AG04450 (cell line): ENCODE data around the gene ARHGAP9. TPM values are rescaled to one million over a fixed set of nuclear protein-coding genes. Genes with fewer than 3 reads are reported as not detected.

Experiments used
- CTCF ChIA-PET: fragments of 300-600, 350-600 bp; formaldehyde crosslinking; extraction: SDS; loops from one replicate; lab custom pipeline; 2022; ENCODE audit warnings: antibody characterized with exemption, inconsistent platforms; lab: Charles Lee
- POLR2A ChIA-PET: fragments of 350-600 bp; formaldehyde crosslinking; extraction: SDS; loops from one replicate; lab custom pipeline; 2021; ENCODE audit warnings: antibody characterized with exemption, inconsistent platforms; lab: Yijun Ruan, JAX
- DNase-seq: peaks from one replicate; pipeline ENCODE4 v3.0.0-alpha.2; 2011; ENCODE audit warnings: low read depth, low spot score
- H3K27ac ChIP-seq: one replicate; pipeline ENCODE4 v1.5.1; 2012; ENCODE audit warnings: low read depth, low read length, control low read depth
- H3K27me3 ChIP-seq: one replicate; pipeline ENCODE4 v1.6.0; 2012; ENCODE audit warnings: low read length; ENCODE audit not compliant: control insufficient read depth, insufficient read depth
- H3K4me3 ChIP-seq: 2 replicates; pipeline ENCODE4 v1.5.1; 2011; ENCODE audit warnings: mild to moderate bottlenecking, low read depth, low read length, control low read depth
- H3K9me3 ChIP-seq: 2 replicates; pipeline ENCODE4 v1.5.1; 2012; ENCODE audit warnings: low read length; ENCODE audit not compliant: control insufficient read depth, insufficient read depth
- polyA plus RNA-seq: library from polyadenylated mRNA; depleted of rRNA; stranded (reverse); fragments of >200 nt; gene quantifications from 2 replicates; pipeline ENCODE4 v1.2.3, GENCODE V29; 2011
- TF ChIP-seq, protein P1 (sequence below): IDR thresholded peaks from 2 replicates; pipeline ENCODE4 v1.5.1; 2011; ENCODE audit warnings: low read depth, low read length, control low read depth, inconsistent platforms

The ARHGAP9 gene
- polyA plus RNA-seq, 1 experiment, result 1.2 TPM

DNA sequence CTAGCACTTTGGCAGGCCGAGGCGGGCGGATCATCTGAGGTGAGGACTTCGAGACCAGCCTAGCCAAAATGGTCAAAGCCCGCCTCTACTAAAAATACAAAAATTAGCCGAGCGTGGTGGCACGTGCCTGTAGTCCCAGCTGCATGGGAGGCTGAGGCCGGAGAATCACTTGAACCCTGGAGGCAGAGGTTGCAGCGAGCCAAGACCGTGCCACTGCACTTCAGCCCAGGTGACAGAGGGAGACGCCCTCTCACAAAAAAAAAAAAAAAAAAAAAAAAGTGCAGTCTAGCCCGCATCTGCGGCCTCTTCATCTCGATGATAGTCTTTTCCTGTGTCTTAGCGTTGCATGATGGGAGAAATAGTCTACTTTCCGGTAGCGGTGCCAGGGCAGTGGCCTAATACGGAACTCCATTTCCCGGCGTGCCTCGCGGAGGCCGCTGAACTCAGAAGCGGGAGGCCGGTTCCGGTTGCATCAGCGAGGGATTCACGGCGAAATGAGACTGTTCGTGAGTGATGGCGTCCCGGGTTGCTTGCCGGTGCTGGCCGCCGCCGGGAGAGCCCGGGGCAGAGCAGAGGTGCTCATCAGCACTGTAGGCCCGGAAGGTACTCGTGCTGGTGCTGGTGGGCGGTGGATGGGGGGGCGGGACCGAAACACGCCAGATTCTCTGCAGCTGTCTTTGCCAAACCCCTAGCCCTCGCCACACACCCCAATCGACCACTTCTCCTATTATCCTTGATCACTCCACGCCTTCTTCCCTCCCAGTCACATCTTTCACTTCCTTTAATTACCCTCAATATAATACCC lies 8.1 kb upstream of the ARHGAP9 start, which contains the start of gene MARS1:
TSS of gene MARS1 (plus strand) at position 472 of the 805 bp plus-strand sequence. CDS start at position 495, 23 bp downstream.
- Histone ChIP-seq H3K27me3 (no peaks in the 10 kb centered on the region), H3K27ac (peak within 1 kb of the TSS; percentile 84), H3K4me3 (peak within 1 kb of the TSS; percentile 100), H3K9me3 (no peaks in the 10 kb centered on the region; the same call in 1 of the 2 replicates)
- TF ChIP-seq, protein P1, sequence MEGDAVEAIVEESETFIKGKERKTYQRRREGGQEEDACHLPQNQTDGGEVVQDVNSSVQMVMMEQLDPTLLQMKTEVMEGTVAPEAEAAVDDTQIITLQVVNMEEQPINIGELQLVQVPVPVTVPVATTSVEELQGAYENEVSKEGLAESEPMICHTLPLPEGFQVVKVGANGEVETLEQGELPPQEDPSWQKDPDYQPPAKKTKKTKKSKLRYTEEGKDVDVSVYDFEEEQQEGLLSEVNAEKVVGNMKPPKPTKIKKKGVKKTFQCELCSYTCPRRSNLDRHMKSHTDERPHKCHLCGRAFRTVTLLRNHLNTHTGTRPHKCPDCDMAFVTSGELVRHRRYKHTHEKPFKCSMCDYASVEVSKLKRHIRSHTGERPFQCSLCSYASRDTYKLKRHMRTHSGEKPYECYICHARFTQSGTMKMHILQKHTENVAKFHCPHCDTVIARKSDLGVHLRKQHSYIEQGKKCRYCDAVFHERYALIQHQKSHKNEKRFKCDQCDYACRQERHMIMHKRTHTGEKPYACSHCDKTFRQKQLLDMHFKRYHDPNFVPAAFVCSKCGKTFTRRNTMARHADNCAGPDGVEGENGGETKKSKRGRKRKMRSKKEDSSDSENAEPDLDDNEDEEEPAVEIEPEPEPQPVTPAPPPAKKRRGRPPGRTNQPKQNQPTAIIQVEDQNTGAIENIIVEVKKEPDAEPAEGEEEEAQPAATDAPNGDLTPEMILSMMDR, result no peak
- ChIA-PET POLR2A (interaction anchor here (0.7 kb wide), 1 partner anchor 175 kb away, joined by 7 read pairs; no protein-coding TSS in a partner anchor), CTCF (no interaction called here)
- DNase-seq, result peak; percentile 85

DNA sequence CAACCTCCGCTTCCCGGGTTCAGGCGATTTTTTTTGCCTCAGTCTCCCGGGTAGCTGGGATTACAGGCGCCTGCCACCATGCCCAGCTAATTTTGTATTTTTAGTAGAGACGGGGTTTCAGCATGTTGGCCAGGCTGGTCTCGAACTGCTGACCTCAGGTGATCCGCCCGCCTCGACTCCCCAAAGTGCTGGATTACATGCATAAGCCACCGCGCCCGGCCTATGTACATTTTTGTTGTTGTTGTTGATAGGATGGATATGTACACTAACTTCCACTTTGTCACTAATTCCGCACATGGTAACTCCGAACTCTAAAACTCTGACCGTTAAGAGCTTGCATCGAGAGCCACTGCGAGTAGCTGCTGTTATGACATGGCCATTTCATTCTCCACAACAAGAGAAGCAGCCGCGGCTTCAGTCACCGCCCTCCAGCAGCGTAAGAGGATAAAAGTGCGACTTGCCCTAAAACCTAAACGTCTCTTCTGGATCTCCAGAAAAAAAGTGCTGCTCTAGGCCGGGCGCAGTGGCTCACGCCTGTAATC lies 7.5 kb upstream of the ARHGAP9 start:
- peak overlapping the region; percentile 52; the same call in 1 of the 2 replicates for H3K4me3 ChIP-seq
- no peaks in the 10 kb centered on the region for H3K27me3 ChIP-seq
- H3K9me3 ChIP-seq, result no peaks in the 10 kb centered on the region; the same call in 1 of the 2 replicates
- POLR2A ChIA-PET, result interaction anchor here (0.7 kb wide), 1 partner anchor 175 kb away, joined by 7 read pairs; no protein-coding TSS in a partner anchor
- CTCF ChIA-PET, result interaction anchor here (1.9 kb wide), 1 partner anchor 29 kb away, joined by 10 read pairs; no protein-coding TSS in a partner anchor
- TF ChIP-seq, protein P1, result no peak
- peak overlapping the region; percentile 11 for H3K27ac ChIP-seq
- DNase-seq, result no peak

DNA sequence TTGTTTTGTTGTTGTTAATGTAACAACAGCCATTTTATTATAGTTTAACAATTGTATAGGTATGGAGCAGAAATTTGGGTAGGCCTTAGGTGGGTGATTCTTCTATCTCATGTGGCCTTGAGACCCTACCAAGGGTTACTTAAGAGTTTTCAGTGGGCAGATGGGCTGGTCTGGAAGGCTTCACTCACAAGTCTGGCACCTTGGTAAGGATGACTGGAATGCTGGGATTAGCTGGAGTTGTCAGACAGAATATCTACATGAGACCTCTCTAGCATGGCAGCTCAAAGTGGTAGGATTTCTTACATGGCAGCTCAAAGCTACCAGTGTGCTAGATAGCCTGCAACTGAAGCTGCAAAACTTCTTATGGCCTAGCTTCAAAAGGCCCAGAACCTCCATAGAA lies 6.0 kb upstream of the ARHGAP9 start:
- ChIA-PET POLR2A (no interaction called here), CTCF (interaction anchor here (1.9 kb wide), 1 partner anchor 27 kb away, joined by 10 read pairs; no protein-coding TSS in a partner anchor)
- TF ChIP-seq, protein P1, result no peak

DNA sequence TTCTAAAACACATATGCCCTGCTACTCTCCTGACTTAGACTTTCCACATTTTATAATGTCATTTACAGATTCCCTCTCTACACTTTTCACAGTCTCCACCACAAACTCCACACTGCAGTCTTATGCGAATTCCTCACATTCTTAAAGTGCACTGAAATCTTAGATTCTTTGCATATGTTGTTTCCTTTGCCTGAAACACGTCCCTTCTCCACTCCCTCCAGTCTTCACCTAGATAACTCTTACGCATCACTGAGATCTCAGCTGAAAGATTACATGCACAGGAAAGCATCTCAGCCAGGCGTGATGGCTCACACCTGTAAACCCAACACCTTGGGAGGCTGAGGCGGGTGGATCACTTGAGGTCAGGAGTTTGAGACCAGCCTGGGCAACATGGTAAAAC lies 3.8 kb upstream of the ARHGAP9 start:
- ChIA-PET POLR2A (no interaction called here), CTCF (interaction anchor here (1.0 to 2.1 kb wide), 3 partner anchors 20 to 26 kb away, joined by 3 to 13 read pairs (median 3); partner anchors contain the start of gene GLI1)
- Histone ChIP-seq H3K4me3 (no peak overlapping the region), H3K27me3 (peaks cover 4% of the 10 kb centered on the region), H3K9me3 (no peaks in the 10 kb centered on the region; the same call in 1 of the 2 replicates), H3K27ac (peak overlapping the region; percentile 40)
- TF ChIP-seq, protein P1, result no peak
- DNase-seq, result no peak

More for the DNA sequence above, 6.0 kb upstream of the ARHGAP9 start:
- no peak overlapping the region for H3K4me3 ChIP-seq
- H3K27me3 ChIP-seq, result peaks cover 3% of the 10 kb centered on the region
- no peaks in the 10 kb centered on the region; the same call in 1 of the 2 replicates for H3K9me3 ChIP-seq
- H3K27ac ChIP-seq, result no peak overlapping the region
- DNase-seq, result no peak
